Keratinocyte (primary cell): Measurements from ENCODE around the gene ATXN10. TPM values are rescaled to one million over a fixed set of nuclear protein-coding genes. Genes with fewer than 3 reads are reported as not detected.

ENCODE experiments used
- DNase-seq: peaks from one replicate; pipeline ENCODE4 v3.0.0-alpha.2; 2011; ENCODE audit warnings: low read depth, missing footprints, low spot score
- FAIRE-seq: peaks from 2 replicates; lab custom pipeline; 2011; peaks lifted over from hg19 to GRCh38; lab: Jason Lieb, UNC
- H2AFZ ChIP-seq: 2 replicates; pipeline ENCODE4 v1.6.0; 2012; ENCODE audit warnings: low read length, control low read depth, inconsistent platforms; ENCODE audit not compliant: control insufficient read depth
- H3K27ac ChIP-seq: 2 replicates; pipeline ENCODE4 v1.5.1; 2011; ENCODE audit warnings: low read length; ENCODE audit not compliant: control insufficient read depth, insufficient read depth
- H3K27me3 ChIP-seq: 3 replicates; pipeline ENCODE4 v1.6.0; 2011; ENCODE audit warnings: low read length; ENCODE audit not compliant: control insufficient read depth, insufficient read depth; ENCODE audit errors: extremely low read depth
- H3K36me3 ChIP-seq, 2 experiments: 2 replicates in 1 of 2; 3 replicates in 1 of 2; pipeline ENCODE4 v1.5.1; 2011; ENCODE audit warnings: low read length in 2 of 2, mild to moderate bottlenecking in 1 of 2; ENCODE audit not compliant: control insufficient read depth in 2 of 2, insufficient read depth in 2 of 2; ENCODE audit errors: extremely low read depth in 1 of 2
- H3K4me1 ChIP-seq: 3 replicates; pipeline ENCODE4 v1.5.1; 2011; ENCODE audit warnings: low read length; ENCODE audit not compliant: control insufficient read depth, insufficient read depth; ENCODE audit errors: extremely low read depth
- H3K4me2 ChIP-seq: 3 replicates; pipeline ENCODE4 v1.6.0; 2011; ENCODE audit warnings: low read depth, low read length; ENCODE audit not compliant: control insufficient read depth, insufficient read depth; ENCODE audit errors: extremely low read depth
- H3K4me3 ChIP-seq, 3 experiments: fragments of 200-600 bp in 1 of 3; sonication (generic) in 1 of 3; 2 replicates in 2 of 3; 3 replicates in 1 of 3; pipeline ENCODE4 v1.5.1; 2011 to 2016; ENCODE audit warnings: low read length in 3 of 3, mild to moderate bottlenecking in 3 of 3, control low read depth in 2 of 3, inconsistent platforms in 1 of 3, low read depth in 1 of 3, mixed read lengths in 1 of 3, mixed run types in 1 of 3, moderate library complexity in 1 of 3; ENCODE audit not compliant: control insufficient read depth in 2 of 3, insufficient read depth in 2 of 3; ENCODE audit errors: extremely low read depth in 1 of 3
- H3K79me2 ChIP-seq: 2 replicates; pipeline ENCODE4 v1.6.0; 2012; ENCODE audit warnings: low read length; ENCODE audit not compliant: control insufficient read depth, insufficient read depth
- H3K9ac ChIP-seq: 3 replicates; pipeline ENCODE4 v1.6.0; 2011; ENCODE audit warnings: low read length; ENCODE audit not compliant: control insufficient read depth, insufficient read depth; ENCODE audit errors: extremely low read depth
- H3K9me1 ChIP-seq: 3 replicates; pipeline ENCODE4 v1.6.0; 2011; ENCODE audit warnings: low read length; ENCODE audit not compliant: control insufficient read depth, insufficient read depth; ENCODE audit errors: extremely low read depth
- H3K9me3 ChIP-seq: 2 replicates; pipeline ENCODE4 v1.5.1; 2012; ENCODE audit warnings: low read depth, low read length; ENCODE audit not compliant: control insufficient read depth
- H4K20me1 ChIP-seq: 3 replicates; pipeline ENCODE4 v1.6.0; 2011; ENCODE audit warnings: low read length; ENCODE audit not compliant: control insufficient read depth, insufficient read depth; ENCODE audit errors: extremely low read depth
- EZH2 ChIP-seq: IDR thresholded peaks from one replicate; pipeline ENCODE4 v1.6.1; 2012; ENCODE audit warnings: inconsistent platforms, mild to moderate bottlenecking, low read length, moderate library complexity
- dilution Hi-C: fragments of 300-500 bp; cut with MboI; formaldehyde crosslinking; loops from one replicate; pipeline ENCODE4 v1.7.0; 2020; ENCODE audit warnings: low sequenced_read_pairs; ENCODE audit not compliant: extremely low pct_ligation_motif_present
- polyA plus RNA-seq, 5 experiments: library from polyadenylated mRNA; depleted of rRNA in 3 of 5; stranded (reverse) in 3 of 5; stranded (forward) in 1 of 5; unstranded in 1 of 5; fragments of >200 nt; gene quantifications; 1 replicate in 1 of 5; 2 replicates in 3 of 5; 3 replicates in 1 of 5; pipeline versions ENCODE4 v1.2.1 to v1.2.3, GENCODE V29; 2011 to 2012; ENCODE audit warnings: missing spikeins in 2 of 5, low read depth in 1 of 5, low replicate concordance in 1 of 5
- TF ChIP-seq, protein P1 (sequence below), 3 experiments: IDR thresholded peaks in 1 of 3; conservative IDR thresholded peaks in 1 of 3; optimal IDR thresholded peaks in 1 of 3; 2 replicates in 2 of 3; 3 replicates in 1 of 3; pipeline versions ENCODE3 to v1.5.1; 2011; ENCODE audit warnings: low read length in 3 of 3, mild to moderate bottlenecking in 3 of 3, moderate library complexity in 2 of 3, control low read depth in 1 of 3, inconsistent platforms in 1 of 3; ENCODE audit not compliant: insufficient read depth in 2 of 3; ENCODE audit errors: extremely low read depth in 1 of 3

Gene ATXN10
- polyA plus RNA-seq, 1 donor (not counting 4 experiments of a cell fraction or from before 2014, with no cell fraction given): 276 TPM

DNA sequence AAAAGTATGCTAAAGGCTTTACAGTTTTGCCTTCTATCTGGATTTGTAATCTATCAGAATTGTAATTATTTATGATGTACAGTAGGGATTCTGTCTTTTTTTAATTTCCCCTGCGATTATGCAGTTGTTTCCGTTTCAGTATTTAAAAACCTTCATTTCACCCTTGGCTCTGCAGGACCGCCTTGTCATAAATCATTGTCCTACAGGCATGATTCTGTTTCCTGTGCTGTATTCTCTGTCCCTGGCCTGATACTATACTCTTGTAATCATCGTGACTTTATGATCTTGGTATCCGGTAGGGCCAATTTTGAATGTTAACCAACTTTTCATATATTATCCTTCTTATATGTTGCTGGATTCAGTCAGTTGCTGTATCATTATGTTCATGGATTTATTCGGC is 151.7 kb downstream of the ATXN10 start:
- no peaks in the 10 kb centered on the region for H3K79me2 ChIP-seq
- H3K9me3 ChIP-seq: no peaks in the 10 kb centered on the region
- no peaks in the 10 kb centered on the region for H3K9me1 ChIP-seq
- H3K9ac ChIP-seq: no peak overlapping the region
- no peaks in the 10 kb centered on the region for H3K27me3 ChIP-seq
- H3K4me1 ChIP-seq: peaks cover 4% of the 10 kb centered on the region
- dilution Hi-C loops: no loop called here
- no peak for FAIRE-seq
- H3K4me3 ChIP-seq: no peak overlapping the region
- no peak overlapping the region for H3K4me2 ChIP-seq
- peaks cover 1 to 3% of the 10 kb centered on the region in 2 experiments for H3K36me3 ChIP-seq
- no peak for DNase-seq
- H3K27ac ChIP-seq: no peak overlapping the region
- H4K20me1 ChIP-seq: no peaks in the 10 kb centered on the region
- no peak overlapping the region for H2AFZ ChIP-seq
- TF ChIP-seq, protein P1, sequence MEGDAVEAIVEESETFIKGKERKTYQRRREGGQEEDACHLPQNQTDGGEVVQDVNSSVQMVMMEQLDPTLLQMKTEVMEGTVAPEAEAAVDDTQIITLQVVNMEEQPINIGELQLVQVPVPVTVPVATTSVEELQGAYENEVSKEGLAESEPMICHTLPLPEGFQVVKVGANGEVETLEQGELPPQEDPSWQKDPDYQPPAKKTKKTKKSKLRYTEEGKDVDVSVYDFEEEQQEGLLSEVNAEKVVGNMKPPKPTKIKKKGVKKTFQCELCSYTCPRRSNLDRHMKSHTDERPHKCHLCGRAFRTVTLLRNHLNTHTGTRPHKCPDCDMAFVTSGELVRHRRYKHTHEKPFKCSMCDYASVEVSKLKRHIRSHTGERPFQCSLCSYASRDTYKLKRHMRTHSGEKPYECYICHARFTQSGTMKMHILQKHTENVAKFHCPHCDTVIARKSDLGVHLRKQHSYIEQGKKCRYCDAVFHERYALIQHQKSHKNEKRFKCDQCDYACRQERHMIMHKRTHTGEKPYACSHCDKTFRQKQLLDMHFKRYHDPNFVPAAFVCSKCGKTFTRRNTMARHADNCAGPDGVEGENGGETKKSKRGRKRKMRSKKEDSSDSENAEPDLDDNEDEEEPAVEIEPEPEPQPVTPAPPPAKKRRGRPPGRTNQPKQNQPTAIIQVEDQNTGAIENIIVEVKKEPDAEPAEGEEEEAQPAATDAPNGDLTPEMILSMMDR (optimal IDR thresholded peaks at IDR 0.05 in 1 of 3, IDR thresholded peaks at IDR 0.05 in 1 of 3, conservative IDR thresholded peaks at IDR 0.05 in 1 of 3; ENCODE audit: extremely low read depth in 1 of 3, insufficient read depth in 2 of 3, low read length in 3 of 3): no peak
- no peak for TF ChIP-seq EZH2

DNA sequence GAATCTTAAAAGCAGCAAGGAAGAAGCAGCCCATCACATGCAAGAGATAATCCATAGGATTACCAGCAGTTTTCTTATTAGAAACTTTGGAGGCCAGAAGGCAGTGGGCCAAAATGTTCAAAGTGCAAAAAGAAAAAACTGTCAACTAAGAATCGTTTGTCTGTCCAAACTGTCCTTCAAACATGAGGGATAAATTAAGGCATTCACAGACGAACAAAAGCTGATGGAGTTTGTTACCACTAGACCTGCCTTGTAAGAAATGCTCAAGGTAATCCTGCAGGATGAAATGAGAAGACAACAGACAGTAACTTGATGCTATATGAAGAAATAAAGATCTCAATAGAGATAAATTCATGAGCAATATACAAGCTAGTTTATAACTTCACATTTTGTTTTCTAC is 154.9 kb downstream of the ATXN10 start:
- H3K4me2 ChIP-seq: no peak overlapping the region
- peaks cover 10% of the 10 kb centered on the region for H3K4me1 ChIP-seq
- no peak for DNase-seq
- no peaks in the 10 kb centered on the region for H3K27me3 ChIP-seq
- H2AFZ ChIP-seq: no peak overlapping the region
- H4K20me1 ChIP-seq: no peaks in the 10 kb centered on the region
- H3K4me3 ChIP-seq: no peak overlapping the region
- peaks cover 0 to 1% of the 10 kb centered on the region in 2 experiments for H3K36me3 ChIP-seq
- H3K9ac ChIP-seq: no peak overlapping the region
- no peaks in the 10 kb centered on the region for H3K79me2 ChIP-seq
- dilution Hi-C loops: no loop called here
- no peak for FAIRE-seq
- no peaks in the 10 kb centered on the region for H3K9me1 ChIP-seq
- TF ChIP-seq, protein P1 (optimal IDR thresholded peaks at IDR 0.05 in 1 of 3, IDR thresholded peaks at IDR 0.05 in 1 of 3, conservative IDR thresholded peaks at IDR 0.05 in 1 of 3; ENCODE audit: extremely low read depth in 1 of 3, insufficient read depth in 2 of 3, low read length in 3 of 3): no peak
- no peak for TF ChIP-seq EZH2
- H3K9me3 ChIP-seq: no peaks in the 10 kb centered on the region
- no peak overlapping the region for H3K27ac ChIP-seq
